ENCODE measurements around the gene RPL22.

DNA sequence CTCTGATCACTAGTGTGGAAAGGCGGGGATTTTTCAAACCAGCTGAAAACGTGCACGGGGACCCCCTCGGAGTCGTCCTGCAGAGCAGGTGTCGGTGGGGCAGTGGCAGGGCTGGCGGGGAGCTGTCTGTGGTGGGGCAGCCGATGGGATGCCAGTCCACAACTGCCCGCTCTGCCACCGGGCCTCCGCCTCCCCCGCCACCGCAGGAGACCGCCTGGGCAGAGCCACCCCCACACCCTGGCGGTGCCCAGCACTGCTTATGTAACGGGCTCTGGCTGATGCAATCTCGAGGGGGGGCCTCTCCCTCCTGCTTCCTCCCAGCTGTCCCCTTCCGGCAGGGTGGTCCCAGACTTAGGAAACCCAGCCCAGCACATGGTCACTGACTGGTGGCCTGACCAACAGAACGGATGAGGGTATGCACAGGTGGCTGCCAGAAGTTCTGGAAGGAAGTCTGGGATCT is 28.6 kb downstream of the RPL22 start:
- TF ChIP-seq GATA2 (IDR thresholded peaks at IDR 0.05; ENCODE audit: low read depth, low read length) (no peak), GATA3 (IDR thresholded peaks at IDR 0.05; ENCODE audit: low read depth, low read length) (no peak)
